Muscle layer of colon (tissue), 2 donors: ENCODE results near the gene C10orf53.

ENCODE experiments used
- H3K27ac ChIP-seq: one replicate; pipeline ENCODE4 v1.7.0; 2013; ENCODE audit warnings: low read depth, mild to moderate bottlenecking, low read length, moderate library complexity
- H3K27me3 ChIP-seq, 2 donors: one replicate each; pipeline ENCODE4 v1.7.0; 2013; ENCODE audit warnings: low read length in 2 of 2, mild to moderate bottlenecking in 2 of 2; ENCODE audit not compliant: insufficient read depth in 2 of 2, control insufficient read depth in 1 of 2
- H3K36me3 ChIP-seq: one replicate; pipeline ENCODE4 v1.7.0; 2013; ENCODE audit warnings: mild to moderate bottlenecking, low read length; ENCODE audit not compliant: insufficient read depth
- H3K4me1 ChIP-seq: one replicate; pipeline ENCODE4 v1.7.0; 2013; ENCODE audit warnings: mild to moderate bottlenecking, low read length; ENCODE audit not compliant: insufficient read depth
- H3K4me3 ChIP-seq, 2 donors: one replicate each; pipeline ENCODE4 v1.7.0; 2013; ENCODE audit warnings: low read length in 2 of 2, low read depth in 1 of 2, mild to moderate bottlenecking in 1 of 2, moderate library complexity in 1 of 2
- H3K9ac ChIP-seq: one replicate; pipeline ENCODE4 v1.7.0; 2013; ENCODE audit warnings: low read length
- H3K9me3 ChIP-seq: one replicate; pipeline ENCODE4 v1.7.0; 2013; ENCODE audit warnings: mild to moderate bottlenecking, low read length
- donor health status: abdominal sarcoma.
- donor health status: Adenocarcinoma of cecum.

Gene C10orf53, protein sequence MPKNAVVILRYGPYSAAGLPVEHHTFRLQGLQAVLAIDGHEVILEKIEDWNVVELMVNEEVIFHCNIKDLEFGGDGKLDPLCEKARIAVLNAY

DNA sequence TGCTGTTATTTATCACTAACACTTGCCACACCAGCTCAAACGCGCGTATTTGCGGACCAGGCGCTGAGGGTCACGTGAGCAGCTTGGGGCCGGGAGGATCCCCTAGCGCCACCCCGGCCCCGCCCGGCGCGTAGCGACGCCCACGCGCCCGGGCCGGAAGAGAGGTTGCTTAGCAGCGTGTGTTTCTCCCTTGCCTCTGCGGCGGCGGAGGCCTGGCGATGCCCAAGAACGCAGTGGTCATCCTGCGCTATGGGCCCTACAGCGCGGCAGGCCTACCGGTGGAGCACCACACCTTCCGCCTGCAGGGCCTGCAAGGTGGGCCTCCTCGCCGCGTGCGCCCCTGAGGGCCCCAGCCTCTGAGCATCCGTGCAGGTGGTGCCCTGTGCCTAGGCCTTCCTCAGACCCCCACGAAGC, at the start of gene C10orf53:
C10orf53 (plus strand) TSS at position 172 of the 414 bp plus-strand sequence; CDS start at position 219, 47 bp downstream.
- H3K27ac ChIP-seq, result no peak within 1 kb of the TSS
- no peak within 1 kb of the TSS for H3K4me3 ChIP-seq
- no peak within 1 kb of the TSS for H3K9ac ChIP-seq
- H3K9me3 ChIP-seq, result no peaks in the 10 kb centered on the region
- H3K36me3 ChIP-seq, result no peaks in the 10 kb centered on the region
- peaks cover 0 to 6% of the 10 kb centered on the region in 2 donors for H3K27me3 ChIP-seq
- H3K4me1 ChIP-seq, result no peaks in the 10 kb centered on the region

- Histone ChIP-seq H3K4me3 (no peak overlapping the region), H3K9me3 (no peaks in the 10 kb centered on the region), H3K27me3 (peaks cover 0 to 5% of the 10 kb centered on the region in 2 donors), H3K36me3 (no peaks in the 10 kb centered on the region), H3K9ac (no peak overlapping the region), H3K4me1 (no peaks in the 10 kb centered on the region), H3K27ac (no peak overlapping the region)
These were observed 47.5 kb upstream of the C10orf53 start for GRCh38 chr10:49631975-49632374.

GRCh38 chr10:49632406-49633317, 46.8 kb upstream of the C10orf53 start:
- H3K9me3 ChIP-seq, result no peaks in the 10 kb centered on the region
- H3K27ac ChIP-seq, result no peak overlapping the region
- peaks cover 0 to 5% of the 10 kb centered on the region in 2 donors for H3K27me3 ChIP-seq
- H3K4me1 ChIP-seq, result no peaks in the 10 kb centered on the region
- H3K36me3 ChIP-seq, result no peaks in the 10 kb centered on the region
- H3K9ac ChIP-seq, result no peak overlapping the region
- no peak overlapping the region for H3K4me3 ChIP-seq

- H3K4me1 ChIP-seq, result no peaks in the 10 kb centered on the region
- H3K27me3 ChIP-seq, result peaks cover 0 to 5% of the 10 kb centered on the region in 2 donors
- H3K27ac ChIP-seq, result no peak overlapping the region
These were observed 46.0 kb upstream of the C10orf53 start for GRCh38 chr10:49633327-49634068.

GRCh38 chr10:49634069-49634660, 45.3 kb upstream of the C10orf53 start:
- H3K4me3 ChIP-seq, result no peak overlapping the region
- no peaks in the 10 kb centered on the region for H3K36me3 ChIP-seq
- no peaks in the 10 kb centered on the region for H3K4me1 ChIP-seq
- H3K9ac ChIP-seq, result no peak overlapping the region
- no peaks in the 10 kb centered on the region for H3K9me3 ChIP-seq
- H3K27ac ChIP-seq, result no peak overlapping the region
- H3K27me3 ChIP-seq, result peaks cover 0 to 5% of the 10 kb centered on the region in 2 donors

More at GRCh38 chr10:49633327-49634068, 46.0 kb upstream of the C10orf53 start:
- no peaks in the 10 kb centered on the region for H3K9me3 ChIP-seq
- H3K36me3 ChIP-seq, result no peaks in the 10 kb centered on the region
- H3K4me3 ChIP-seq, result no peak overlapping the region
- H3K9ac ChIP-seq, result no peak overlapping the region

DNA sequence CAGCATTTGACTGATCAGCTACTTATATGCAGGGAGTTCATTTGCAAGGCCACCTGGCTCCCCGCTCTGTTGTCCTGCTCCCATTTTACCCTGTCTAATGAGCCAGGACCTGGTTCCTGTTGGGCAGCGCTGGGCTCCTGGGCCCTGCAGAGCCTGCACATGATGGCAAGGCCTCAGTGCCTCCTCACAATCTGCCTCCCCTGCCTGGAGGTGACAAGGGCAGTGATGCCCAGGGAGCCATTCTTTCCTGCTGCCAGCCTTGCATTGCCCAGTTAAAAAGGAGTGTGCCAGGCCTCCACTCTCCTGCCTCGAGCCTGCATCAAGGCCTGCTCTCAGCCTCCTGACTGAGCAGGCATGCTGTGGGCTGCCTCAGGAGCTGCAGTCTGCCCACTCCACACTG, 37.1 kb upstream of the C10orf53 start:
- H3K9me3 ChIP-seq, result no peaks in the 10 kb centered on the region
- H3K4me3 ChIP-seq, result no peak overlapping the region
- H3K27ac ChIP-seq, result no peak overlapping the region
- no peaks in the 10 kb centered on the region for H3K36me3 ChIP-seq
- H3K9ac ChIP-seq, result no peak overlapping the region
- peaks cover 0 to 4% of the 10 kb centered on the region in 2 donors for H3K27me3 ChIP-seq
- no peaks in the 10 kb centered on the region for H3K4me1 ChIP-seq

GRCh38 chr10:49643241-49644034, 36.0 kb upstream of the C10orf53 start:
- Histone ChIP-seq H3K36me3 (no peaks in the 10 kb centered on the region), H3K27ac (no peak overlapping the region), H3K27me3 (peaks cover 0 to 4% of the 10 kb centered on the region in 2 donors), H3K9me3 (no peaks in the 10 kb centered on the region), H3K9ac (no peak overlapping the region), H3K4me1 (no peaks in the 10 kb centered on the region), H3K4me3 (no peak overlapping the region)

DNA sequence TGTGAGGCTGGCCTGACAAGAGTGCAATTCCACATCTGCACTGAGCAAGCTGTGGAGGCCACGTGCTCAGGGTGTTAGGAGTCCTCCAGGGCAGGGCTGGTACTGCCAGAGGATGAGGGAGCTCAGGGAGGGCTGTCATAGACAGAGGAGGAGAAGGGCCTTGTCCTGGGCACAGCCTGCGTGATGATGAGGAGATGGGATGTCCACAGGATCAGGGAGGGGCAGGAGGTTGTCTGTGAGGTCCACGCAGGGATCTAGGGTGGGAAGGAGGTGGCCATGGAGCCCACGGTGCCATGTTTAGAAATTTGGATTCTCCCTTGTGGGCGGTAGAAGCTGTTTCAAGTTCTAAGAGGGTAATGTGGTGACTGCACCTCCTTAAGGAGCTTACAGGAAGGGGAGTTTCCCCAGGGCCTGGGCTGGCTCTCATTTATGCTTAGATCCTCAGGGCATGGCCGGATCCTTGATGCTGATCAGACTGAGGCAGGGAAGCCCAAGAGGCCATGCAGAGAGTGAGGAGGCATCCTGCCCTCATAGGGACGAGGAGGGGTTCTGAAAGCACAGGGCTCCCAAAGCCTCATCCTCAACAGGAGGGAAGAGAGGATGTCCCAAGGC, 35.3 kb upstream of the C10orf53 start:
- H3K9me3 ChIP-seq, result no peaks in the 10 kb centered on the region
- no peak overlapping the region for H3K27ac ChIP-seq
- H3K4me1 ChIP-seq, result no peaks in the 10 kb centered on the region
- peaks cover 0 to 4% of the 10 kb centered on the region in 2 donors for H3K27me3 ChIP-seq
- H3K36me3 ChIP-seq, result no peaks in the 10 kb centered on the region
- H3K9ac ChIP-seq, result no peak overlapping the region
- no peak overlapping the region for H3K4me3 ChIP-seq

GRCh38 chr10:49645417-49645816, 34.0 kb upstream of the C10orf53 start:
- Histone ChIP-seq H3K27me3 (peaks cover 0 to 5% of the 10 kb centered on the region in 2 donors), H3K27ac (no peak overlapping the region), H3K9ac (no peak overlapping the region), H3K4me3 (no peak overlapping the region), H3K9me3 (no peaks in the 10 kb centered on the region), H3K4me1 (no peaks in the 10 kb centered on the region), H3K36me3 (no peaks in the 10 kb centered on the region)
